ENCODE measurements around the gene COBL.

DNA sequence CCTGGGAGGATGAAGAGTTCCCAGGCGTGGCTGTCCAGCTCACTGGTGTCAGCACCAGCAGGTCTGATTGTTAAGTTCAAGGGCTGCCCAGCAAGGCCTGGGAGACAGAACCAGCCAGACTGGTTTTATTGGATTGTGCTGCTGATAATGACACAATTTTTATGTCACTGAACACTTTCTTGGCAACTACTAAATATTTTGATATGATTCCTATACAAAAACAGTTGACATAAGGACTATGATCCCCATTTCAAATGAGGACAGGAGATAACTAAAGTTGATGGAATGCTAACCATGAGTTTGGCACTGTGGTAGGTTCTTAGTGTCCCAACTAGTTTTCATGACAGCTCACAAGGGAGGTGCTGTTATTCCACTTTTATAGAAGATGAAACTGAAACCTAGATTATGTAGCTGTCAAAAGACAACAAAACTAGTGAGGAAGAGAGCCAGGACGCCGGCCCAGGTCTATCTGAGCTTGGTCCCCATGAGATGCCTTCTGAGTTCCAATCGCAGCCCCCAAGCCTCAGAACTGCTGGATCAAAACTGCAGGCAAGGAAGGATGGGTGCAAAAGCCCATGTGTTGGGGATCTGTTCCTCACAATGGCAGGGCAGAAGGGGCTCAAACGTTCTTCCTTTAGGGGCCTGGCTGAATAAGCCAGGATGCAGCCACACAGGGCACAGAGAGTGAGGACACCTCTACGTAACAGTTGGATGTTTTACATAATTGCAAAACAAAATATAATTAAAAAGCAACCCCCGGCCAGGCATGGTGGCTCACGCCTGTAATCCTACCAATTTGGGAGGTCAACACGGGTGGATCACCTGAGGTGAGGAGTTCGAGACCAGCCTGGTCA, 52.8 kb downstream of the COBL start:
- no peak for TF ChIP-seq CTCF (IDR thresholded peaks at IDR 0.05; ENCODE audit: control extremely low read depth in 1 of 3, insufficient read depth in 1 of 3, low read depth in 1 of 3, low read length in 3 of 3)
- TF ChIP-seq POLR2A (IDR thresholded peaks at IDR 0.05; ENCODE audit: control extremely low read depth in 1 of 2, low read depth in 2 of 2, low read length in 2 of 2): no peak
- no peak for TF ChIP-seq RAD21 (IDR thresholded peaks at IDR 0.05 in 1 of 2, conservative IDR thresholded peaks at IDR 0.05 in 1 of 2; ENCODE audit: low read depth in 2 of 2, low read length in 2 of 2)
